Left cardiac atrium (tissue), 4 donors: Measurements from ENCODE around the gene CR1. TPM values are rescaled to one million over a fixed set of nuclear protein-coding genes. Genes with fewer than 3 reads are reported as not detected.
A peak's percentile ranks its signal among the peaks of the same experiment; 100 is the strongest.
"Not testable (repeated sequence)": the region's sequence is repeated elsewhere in the genome, so short reads cannot be mapped to it uniquely, and the experiment has no call there.

ENCODE experiments used
- ATAC-seq, 2 donors: fragments of 200-7000 bp; cut with Tn5 transposase; one replicate each; pipeline ENCODE4 v1.9.1; 2020; ENCODE audit warnings: mild to moderate bottlenecking in 2 of 2, moderate library complexity in 2 of 2
- DNase-seq: peaks from one replicate; pipeline ENCODE4 v3.0.0-alpha.2; 2020
- intact Hi-C, 2 donors: fragments of 100-400 bp; cut with DNase I; formaldehyde crosslinking; loops; one replicate each; pipeline versions ENCODE4 v1.14.1 to v1.15.1; 2022 to 2023
- total RNA-seq, 2 donors: library from RNA; stranded (reverse); fragmentation: NEBNext Ultra II Directional; extraction: Animal tissue kit (Norgen Biotek cat#: 25700); gene quantifications; one replicate each; pipeline ENCODE4 v1.2.1, GENCODE V29; 2021
- donor health status: DM: no; HTN: yes; CAD: no.
- donor health status: DM: no; HTN: yes; CAD: no; lungs with severe emphysema.
- donor health status: DM: yes; HTN: yes; CAD: no.
- donor health status: Dilated cardiomyopathy.

CR1 gene
- total RNA-seq, 2 donors from 2014 or later, result 4.0 to 11.3 TPM

DNA sequence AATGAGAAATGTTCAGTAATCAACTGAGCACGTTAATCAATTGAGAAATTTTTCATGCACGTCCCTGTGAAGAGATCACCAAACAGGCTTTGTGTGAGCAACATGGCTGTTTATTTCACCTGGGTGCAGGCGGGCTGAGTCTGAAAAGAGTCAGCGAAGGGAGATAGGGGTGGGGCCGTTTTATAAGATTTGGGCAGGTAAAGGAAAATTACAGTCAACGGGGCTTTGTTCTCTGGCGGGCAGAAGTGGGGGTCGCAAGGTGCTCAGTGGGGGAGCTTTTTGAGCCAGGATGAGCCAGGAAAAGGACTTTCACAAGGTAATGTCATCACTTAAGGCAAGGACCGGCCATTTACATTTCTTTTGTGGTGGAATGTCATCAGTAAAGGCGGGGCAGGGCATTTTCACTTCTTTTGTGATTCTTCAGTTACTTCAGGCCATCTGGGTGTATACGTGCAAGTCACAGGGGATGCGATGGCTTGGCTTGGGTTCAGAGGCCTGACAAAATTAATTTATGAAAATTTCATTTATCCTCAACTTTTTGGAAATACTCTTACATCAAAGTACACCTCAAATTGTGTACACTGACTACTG lies 137.8 kb downstream of the CR1 start:
- intact Hi-C loops, DNase-seq, ATAC-seq: not testable (repeated sequence)

DNA sequence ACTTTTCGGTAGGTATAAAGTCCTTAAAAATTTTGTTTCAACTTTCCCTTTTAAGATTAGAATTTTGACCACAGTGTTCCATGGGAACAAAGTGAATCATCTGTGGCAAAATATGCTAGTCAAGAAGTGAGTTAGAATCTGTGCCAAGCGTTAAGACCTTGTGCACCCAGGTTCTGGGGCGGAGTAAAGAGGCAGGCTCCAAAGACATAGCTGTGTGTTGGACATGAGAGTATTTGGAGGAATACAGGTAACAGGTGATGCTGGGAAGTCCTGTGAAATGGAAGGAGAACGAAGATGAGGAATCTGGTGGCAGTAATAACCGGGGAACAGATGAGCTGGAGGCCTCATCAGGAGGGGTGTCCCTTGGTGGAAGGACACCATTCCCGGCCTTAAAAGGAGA lies 138.3 kb downstream of the CR1 start:
- ATAC-seq, intact Hi-C loops, DNase-seq: not testable (repeated sequence)

DNA sequence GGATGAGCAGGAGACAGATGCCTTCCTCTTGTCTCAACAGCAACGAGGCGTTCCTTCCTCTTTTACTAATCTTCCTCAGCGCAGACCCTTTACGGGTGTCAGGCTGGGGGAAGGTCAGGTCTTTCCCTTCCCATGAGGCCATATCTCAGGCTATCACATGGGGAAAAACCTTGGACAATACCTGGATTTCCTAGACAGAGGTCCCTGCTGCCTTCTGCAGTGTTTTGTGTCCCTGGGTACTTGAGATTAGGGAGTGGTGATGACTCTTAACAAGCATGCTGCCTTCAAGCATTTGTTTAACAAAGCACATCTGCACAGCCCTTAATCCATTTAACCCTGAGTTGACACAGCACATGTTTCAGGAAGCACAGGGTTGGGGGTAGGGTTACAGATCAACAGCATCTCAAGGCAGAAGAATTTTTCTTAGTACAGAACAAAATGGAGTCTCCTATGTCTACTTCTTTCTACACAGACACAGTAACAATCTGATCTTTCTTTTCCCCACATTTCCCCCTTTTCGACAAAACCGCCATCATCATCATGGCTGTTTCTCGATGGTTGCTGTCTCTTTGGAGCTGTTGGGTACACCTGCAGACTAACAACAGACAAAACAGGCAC lies 139.7 kb downstream of the CR1 start:
- ATAC-seq, intact Hi-C loops: not testable (repeated sequence)

DNA sequence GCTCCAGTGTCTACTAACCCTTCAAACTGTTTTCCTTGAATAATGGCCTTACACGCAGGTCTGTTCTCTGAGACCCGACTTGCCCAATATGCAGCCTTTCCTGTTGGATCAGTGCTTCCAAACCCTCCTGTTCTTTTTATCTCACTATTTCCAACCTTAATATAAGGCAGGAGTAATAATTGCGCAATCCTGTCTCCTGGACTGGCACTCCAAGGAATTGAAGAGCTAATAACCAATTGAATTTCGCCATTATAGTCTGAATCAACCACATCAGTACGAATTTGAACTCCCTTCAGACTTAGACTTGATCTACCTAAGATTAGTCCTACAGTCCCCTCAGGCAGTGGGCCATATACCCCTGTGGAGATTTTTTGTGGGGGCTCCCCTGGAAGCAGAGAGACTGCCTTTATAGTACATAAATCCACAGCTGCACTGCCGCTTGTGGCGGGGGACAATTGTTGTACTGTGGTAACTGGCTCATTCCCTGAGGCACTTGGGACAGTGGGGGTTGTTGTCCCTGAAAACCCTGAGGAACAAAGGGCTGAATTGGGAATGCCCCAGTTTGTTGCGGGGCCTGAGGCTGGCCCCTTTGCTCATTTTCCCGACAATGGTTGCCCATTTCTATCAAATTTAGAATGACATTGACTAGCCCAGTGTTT lies 142.7 kb downstream of the CR1 start:
- intact Hi-C loops, DNase-seq, ATAC-seq: not testable (repeated sequence)

More for the DNA sequence above, 139.7 kb downstream of the CR1 start:
- DNase-seq, result not testable (repeated sequence)

DNA sequence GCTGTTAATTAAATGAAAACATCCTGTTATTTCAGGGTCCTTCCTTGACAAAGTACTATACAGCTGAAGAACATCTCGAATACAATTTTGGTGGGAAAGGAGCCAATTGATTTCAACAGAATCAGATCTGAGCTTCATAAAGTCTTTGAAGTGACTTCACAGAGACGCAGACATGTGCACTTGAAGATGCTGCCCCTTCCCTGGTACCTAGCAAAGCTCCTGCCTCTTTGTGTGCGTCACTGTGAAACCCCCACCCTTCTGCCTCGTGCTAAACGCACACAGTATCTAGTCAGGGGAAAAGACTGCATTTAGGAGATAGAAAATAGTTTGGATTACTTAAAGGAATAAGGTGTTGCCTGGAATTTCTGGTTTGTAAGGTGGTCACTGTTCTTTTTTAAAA lies 143.4 kb downstream of the CR1 start:
- ATAC-seq, intact Hi-C loops, DNase-seq: not testable (repeated sequence)

DNA sequence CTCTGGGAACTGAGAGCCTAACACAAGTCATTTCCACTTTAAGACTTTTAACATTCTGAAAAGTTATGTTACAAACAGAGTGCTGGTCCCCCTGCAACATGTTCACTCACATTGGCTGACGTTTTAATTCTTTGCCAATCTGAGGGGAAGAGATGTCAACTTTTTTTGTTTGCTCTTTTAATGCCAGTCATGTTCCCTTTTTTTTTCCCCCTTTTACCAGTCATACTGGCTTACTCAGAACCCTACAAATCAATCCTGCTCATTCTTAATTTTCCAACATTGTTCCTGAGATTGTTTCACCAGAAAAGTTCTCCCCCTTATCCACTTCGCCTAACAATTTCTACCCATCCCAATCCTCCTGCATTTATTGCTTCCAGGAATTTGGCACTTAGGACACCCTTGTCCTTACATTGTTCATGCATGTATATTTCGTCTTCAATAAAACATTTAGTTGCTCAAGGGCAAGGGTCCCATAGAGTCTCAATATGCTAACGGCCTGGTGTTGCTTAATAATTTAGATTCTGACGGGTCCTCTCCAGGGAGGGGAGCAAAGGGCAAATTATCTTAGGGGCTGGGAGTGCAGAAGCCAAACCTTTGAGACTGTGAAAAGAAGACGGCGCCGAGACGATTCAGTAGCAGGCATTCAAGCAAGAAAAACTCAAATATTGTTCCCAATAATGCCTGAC lies 148.4 kb downstream of the CR1 start:
- intact Hi-C loops, result loop anchor here in 1 of 2 donors (10.0 kb wide), 1 partner anchor 150 kb away; no protein-coding TSS in a partner anchor
- DNase-seq (no peak), ATAC-seq (no peak)

DNA sequence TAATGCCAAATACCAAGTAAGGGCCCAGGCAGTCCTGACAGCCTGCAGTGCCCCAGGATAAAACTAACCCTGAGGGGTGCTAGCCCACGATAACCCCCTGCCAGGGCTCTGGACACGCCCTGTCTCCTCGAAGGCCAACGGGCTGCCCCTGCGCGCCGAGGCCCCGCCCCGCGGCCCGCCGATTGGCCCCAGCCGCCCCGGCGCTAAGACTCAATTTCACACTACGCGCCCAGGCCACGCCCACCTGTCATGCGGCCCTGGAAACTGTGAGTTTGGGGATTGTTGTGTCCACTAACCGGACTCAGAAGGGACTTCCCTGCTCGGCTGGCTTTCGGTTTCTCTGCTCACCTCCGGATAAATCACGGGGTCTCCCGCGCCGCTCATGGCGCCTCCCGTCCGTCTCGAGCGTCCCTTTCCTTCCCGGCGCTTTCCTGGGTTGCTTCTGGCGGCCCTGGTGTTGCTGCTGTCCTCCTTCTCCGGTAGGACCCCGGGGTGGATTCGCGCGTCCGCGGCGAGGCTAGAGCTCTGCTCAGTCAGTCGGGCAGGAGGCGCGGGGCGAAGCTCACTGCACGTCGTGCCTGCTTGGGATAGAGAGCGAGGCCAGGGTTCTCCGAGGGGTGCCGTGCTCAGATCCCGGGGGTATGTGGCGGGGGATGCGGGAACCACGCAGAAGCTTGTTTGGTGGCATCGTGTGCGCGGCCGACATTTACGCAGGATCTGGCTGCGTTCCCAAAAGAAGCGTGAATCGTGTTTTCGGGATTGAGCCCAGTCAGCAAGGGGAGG lies 149.1 kb downstream of the CR1 start, which contains the start of gene CR1L:
TSS of gene CR1L (plus strand) at position 282 of the 783 bp plus-strand sequence. CDS start at position 383, 101 bp downstream.
- intact Hi-C loops, result loop anchor here in 1 of 2 donors (10.0 kb wide), 1 partner anchor 150 kb away; no protein-coding TSS in a partner anchor
- DNase-seq (peak; percentile 84), ATAC-seq (peak; percentile 99)

DNA sequence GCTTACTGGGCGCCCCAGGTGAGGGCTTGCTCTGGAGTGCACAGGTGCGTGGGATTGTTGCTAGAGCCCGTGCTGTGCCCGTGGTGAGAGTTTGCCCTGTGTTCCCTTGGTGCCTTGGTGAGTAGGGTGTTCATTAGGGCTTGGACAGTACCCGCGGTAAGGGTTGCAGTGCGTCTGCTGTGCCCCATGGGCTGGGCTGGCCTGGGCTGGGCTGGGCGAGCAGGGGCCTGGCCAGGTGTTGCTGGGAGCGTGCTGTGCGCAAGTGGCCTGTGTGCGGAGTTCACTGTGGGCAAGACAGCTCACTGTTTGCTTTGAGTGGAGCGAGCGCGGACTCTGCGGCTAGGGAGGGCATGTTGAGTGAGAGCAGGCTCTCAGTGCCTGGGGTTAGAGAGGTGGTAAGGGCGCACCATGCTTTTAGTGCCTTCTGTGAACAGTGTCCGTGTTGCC lies 149.7 kb downstream of the CR1 start:
- intact Hi-C loops, result loop anchor here in 1 of 2 donors (10.0 kb wide), 1 partner anchor 149 kb away; no protein-coding TSS in a partner anchor
- DNase-seq (no peak), ATAC-seq (peak in 1 of 2 donors; percentile 18)

DNA sequence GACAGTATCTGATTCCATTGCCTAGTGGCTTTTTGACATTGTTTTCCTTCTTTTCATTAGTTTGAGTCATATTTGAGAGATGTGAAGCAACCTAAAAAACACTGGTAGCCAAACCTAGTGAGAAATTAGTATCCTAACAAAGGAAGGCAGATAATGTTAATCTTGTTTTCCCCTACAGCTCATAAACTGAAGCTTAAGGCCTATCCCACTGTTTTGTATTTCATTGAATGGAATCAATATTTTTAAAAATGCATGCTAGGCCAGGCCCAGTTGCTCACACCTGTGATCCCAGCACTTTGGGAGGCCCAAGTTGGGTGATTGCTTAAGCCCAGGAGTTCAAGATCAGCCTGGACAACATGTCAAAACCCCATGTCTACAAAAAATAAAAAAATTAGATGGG lies 150.2 kb downstream of the CR1 start:
- ATAC-seq (no peak), DNase-seq (no peak)
- intact Hi-C loops, result loop anchor here in 1 of 2 donors (10.0 kb wide), 1 partner anchor 149 kb away; no protein-coding TSS in a partner anchor

DNA sequence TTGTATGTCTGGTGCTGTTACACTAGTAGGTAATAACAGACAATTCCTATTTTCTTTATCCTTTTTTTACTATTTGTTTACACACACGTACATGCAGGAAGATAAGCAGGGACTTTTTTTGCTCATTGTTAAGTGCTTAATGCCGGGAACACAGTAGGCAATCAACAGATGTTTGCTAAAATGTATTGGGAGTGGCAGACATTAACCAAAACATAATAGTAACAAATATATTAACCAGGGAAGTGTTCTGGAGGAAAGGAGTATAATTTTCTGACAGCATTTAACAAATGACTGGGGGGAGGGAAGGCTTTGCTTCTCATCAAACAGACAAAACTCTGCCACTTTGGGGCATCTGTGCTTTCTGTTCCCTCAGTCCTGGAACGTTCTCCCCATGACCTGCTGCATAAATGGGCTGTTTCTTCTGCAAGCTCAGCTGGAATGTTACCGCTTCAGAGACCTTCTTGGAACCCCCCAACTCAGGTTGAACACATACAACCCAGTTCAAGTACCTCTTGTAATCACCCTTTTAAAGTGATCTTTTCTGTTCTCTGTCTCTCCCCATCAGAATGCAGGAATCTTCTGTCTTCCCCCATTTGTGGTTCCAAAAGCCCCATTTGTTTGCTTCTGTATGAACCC lies 151.1 kb downstream of the CR1 start:
- intact Hi-C loops, result loop anchor here in 1 of 2 donors (10.0 kb wide), 1 partner anchor 148 kb away; no protein-coding TSS in a partner anchor
- DNase-seq, result no peak
- no peak for ATAC-seq

DNA sequence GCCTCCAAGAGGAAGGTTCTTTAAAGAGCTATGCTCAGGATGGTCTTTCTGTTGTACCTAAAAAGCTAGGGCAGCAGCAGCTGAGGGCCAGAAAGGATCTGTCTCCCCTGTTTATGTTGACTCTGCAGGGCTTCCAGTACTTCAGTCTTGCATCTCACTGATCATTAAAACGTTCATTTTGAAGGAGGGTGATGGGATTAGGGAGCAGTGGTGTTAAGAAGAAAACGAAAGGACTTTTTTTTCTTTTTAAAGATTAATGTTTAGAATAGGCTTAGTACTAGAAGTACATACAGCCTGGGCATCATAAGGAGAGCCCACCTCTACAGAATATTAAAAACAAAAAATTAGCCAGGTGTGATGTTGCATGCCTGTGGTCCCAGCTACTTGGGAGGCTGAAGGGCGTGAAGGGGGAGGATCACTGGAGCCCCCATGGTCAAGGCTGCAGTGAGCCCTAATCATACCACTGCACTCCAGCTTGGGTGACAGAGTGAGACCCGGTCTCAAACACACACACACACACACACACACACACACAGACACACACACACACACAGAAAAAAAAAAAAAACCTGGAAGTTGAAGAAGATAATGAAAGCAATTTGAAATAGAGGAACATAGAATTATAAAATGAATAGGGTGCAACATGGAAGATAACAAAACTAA lies 151.8 kb downstream of the CR1 start:
- DNase-seq (no peak), ATAC-seq (no peak)
- intact Hi-C loops, result loop anchor here in 1 of 2 donors (10.0 kb wide), 1 partner anchor 147 kb away; no protein-coding TSS in a partner anchor

DNA sequence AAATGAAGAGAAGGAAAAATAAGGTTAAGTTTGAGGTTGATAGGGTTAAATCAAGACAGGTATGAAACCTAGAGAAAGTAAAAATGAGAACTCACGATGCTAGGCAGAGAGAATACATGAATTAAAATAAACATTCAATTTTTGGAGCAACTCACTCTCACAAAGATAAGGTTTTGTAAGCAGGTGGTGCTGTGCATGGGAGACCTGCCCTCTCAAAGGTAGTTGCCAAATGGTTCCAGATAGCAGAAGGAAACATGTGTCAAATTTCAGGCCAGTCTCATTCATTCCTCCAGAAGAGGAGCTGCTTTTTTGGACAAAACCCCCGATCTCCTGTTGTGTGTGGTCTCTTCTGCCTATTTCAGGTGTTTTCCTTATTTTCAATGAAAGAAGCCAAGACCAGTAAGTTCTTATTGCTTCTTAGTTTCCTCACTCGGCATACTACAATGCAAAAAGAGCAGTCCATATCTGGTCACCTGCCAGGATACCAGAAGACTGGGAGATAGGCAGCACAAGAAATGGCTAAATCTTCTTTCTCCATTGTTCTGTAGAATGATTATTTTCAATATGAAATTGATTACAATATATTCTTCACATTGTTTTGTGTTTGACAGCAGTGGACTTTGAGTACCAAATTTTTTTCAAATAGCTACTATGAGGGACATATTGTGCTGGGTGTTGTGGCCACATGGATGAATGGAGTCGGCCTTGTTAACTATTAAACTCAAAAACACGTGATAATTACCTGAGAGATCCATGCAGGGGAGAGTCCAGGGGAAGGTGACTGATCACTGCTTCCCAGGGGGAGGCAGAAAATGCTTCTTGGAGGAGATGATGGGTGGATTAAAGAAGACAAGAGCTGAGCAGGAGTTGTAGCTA lies 152.6 kb downstream of the CR1 start:
- ATAC-seq (no peak), DNase-seq (no peak)
- intact Hi-C loops, result loop anchor here in 1 of 2 donors (10.0 kb wide), 1 partner anchor 146 kb away; no protein-coding TSS in a partner anchor

DNA sequence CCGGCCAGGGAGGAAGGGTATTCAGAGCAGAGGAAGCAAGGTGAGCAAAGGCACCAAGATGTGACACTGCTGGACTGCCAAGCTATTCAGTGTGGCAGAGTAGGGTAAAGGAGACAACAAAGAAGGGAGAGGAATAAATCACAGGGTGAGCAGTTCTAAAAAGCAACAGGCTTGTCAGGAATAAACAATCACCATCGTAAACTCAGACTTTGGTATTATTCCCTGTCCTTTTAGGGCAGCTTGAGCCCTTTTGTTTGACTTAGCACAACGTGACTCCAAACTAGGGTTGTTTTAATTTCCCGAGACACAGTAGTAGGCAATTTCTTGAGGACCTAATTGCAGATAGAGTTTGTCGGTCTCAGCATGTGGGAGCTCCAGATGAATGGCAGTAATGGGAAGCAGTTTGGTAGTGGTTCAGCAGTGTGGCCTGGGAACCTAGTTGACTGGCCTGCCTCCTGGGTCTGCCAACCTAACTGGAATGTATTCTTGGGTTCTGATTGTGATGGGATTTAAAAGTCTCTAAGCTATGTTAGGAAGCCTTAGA lies 153.3 kb downstream of the CR1 start:
- ATAC-seq, result no peak
- DNase-seq, result no peak
- intact Hi-C loops, result loop anchor here in 1 of 2 donors (10.0 kb wide), 1 partner anchor 146 kb away; no protein-coding TSS in a partner anchor

DNA sequence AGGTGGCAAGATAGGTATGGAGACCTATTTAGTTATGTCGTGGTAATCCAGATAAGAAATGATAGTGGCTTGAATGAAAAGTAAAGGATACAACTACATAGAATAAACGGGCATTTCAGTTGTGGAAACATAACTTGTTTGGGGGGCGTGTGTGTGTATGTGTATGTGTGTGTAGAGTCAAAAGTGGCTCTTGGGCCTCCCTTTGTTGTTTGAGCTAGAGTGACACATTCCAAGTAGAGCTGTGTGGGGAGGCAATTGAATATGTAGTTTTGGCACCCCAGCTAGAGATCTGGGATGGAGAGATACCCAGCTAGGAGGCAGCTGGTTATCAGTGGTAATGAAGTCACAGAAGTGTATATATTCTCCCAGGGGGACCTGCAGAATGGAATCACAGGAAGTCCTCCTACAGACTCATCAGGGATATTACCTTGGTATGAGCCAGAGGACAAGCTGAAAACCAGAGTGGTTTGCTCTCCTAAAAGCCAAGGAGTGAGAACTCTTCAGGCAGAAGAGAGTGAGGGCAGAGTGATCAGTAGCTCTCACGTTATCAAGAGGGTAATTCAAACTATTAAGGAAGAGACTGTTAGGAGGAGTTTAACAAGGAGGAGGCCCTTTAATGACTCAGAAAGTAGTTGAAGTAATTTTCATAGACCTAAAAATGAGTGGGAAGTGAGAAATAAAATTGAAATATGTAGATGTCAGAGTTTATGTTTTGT lies 154.1 kb downstream of the CR1 start:
- ATAC-seq (no peak), DNase-seq (no peak)
- intact Hi-C loops, result loop anchor here in 1 of 2 donors (10.0 kb wide), 1 partner anchor 145 kb away; no protein-coding TSS in a partner anchor

DNA sequence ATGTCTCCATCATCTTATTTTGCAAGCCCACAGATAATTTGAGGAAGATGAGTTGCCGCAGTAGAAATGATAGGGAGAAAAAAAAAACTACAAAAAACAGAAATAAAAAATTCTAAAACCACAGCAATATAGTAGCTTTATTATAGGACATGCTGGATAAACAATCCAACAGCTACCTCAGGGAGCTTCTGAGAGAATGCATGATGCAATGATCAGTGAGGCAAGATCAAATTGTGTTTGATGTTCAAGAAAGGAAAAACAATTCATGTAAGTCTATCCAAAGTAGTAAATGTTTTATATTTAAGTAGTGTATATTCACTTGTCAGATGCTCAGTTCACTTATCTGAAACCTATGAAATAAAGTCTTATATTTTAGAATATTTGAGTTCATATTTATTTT lies 155.6 kb downstream of the CR1 start:
- ATAC-seq, result no peak

More for the DNA sequence above, 155.6 kb downstream of the CR1 start:
- DNase-seq, result no peak
- intact Hi-C loops, result no loop called here
